ENCODE results near the gene SLF2. TPM values are rescaled to one million over a fixed set of nuclear protein-coding genes. Genes with fewer than 3 reads are reported as not detected.

Gene SLF2
- total and polyA plus RNA-seq, 9 of the 15 experiments (the other 6 are each of a cell fraction or from before 2014, with no cell fraction given): 1.7 to 18.4 (median 7.8) TPM

GRCh38 chr10:100963826-100964225 is 51.1 kb downstream of the SLF2 start:
- Histone ChIP-seq H3K36me3 (ENCODE audit: control insufficient read depth, insufficient read depth, low read length) (peaks cover 39% of the 10 kb centered on the region; the same call in 1 of the 3 replicates), H3K4me1 (replicated peaks in 1 of 2; ENCODE audit: control insufficient read depth in 2 of 2, insufficient read depth in 2 of 2, low read length in 2 of 2) (peaks cover 4 to 12% of the 10 kb centered on the region in 2 experiments), H3K27me3 (ENCODE audit: control insufficient read depth in 2 of 2, insufficient read depth in 2 of 2, low read length in 2 of 2) (no peaks in the 10 kb centered on the region), H3K9me3 (replicated peaks; ENCODE audit: control insufficient read depth, insufficient read depth, low read depth, low read length) (no peaks in the 10 kb centered on the region), H3K9me1 (ENCODE audit: control insufficient read depth, insufficient read depth, low read length) (no peaks in the 10 kb centered on the region), H3K79me2 (ENCODE audit: control insufficient read depth, insufficient read depth, low read length) (no peaks in the 10 kb centered on the region), H4K20me1 (replicated peaks; ENCODE audit: control insufficient read depth, insufficient read depth, low read length) (no peaks in the 10 kb centered on the region), H3K4me3 (no peak overlapping the region), H3K4me2 (ENCODE audit: insufficient read depth, low read length) (no peak overlapping the region), H3K27ac (ENCODE audit: extremely low read depth, low read depth, low read length) (no peak overlapping the region), H3K9ac (ENCODE audit: insufficient read depth in 1 of 2, low read depth in 2 of 2, low read length in 2 of 2) (no peak overlapping the region), H2AFZ (ENCODE audit: low read depth, low read length) (no peak overlapping the region)
- TF ChIP-seq SRSF7 (optimal IDR thresholded peaks at IDR 0.05; ENCODE audit: low read depth, low read length) (no peak), ZBTB11 (CRISPR knock-in tag; IDR thresholded peaks at IDR 0.05) (no peak), NFATC3 (IDR thresholded peaks at IDR 0.05) (no peak), RERE (CRISPR knock-in tag; IDR thresholded peaks at IDR 0.05; ENCODE audit: borderline replicate concordance) (no peak), STAT5B (CRISPR knock-in tag; IDR thresholded peaks at IDR 0.05) (no peak), HEY1 (CRISPR knock-in tag; IDR thresholded peaks at IDR 0.05; ENCODE audit: borderline replicate concordance) (no peak), SAFB (IDR thresholded peaks at IDR 0.05; ENCODE audit: borderline replicate concordance, low read depth, low read length) (no peak), SFPQ (IDR thresholded peaks at IDR 0.05; ENCODE audit: low read depth, low read length) (no peak), MCM5 (IDR thresholded peaks at IDR 0.05; ENCODE audit: low read depth) (no peak), RFX7 (CRISPR knock-in tag; IDR thresholded peaks at IDR 0.05) (no peak), RB1 (IDR thresholded peaks at IDR 0.05; ENCODE audit: low read depth) (no peak), SNRNP70 (optimal IDR thresholded peaks at IDR 0.05; ENCODE audit: low read depth, low read length) (no peak)
- intact Hi-C loops (cut with micrococcal nuclease): no loop called here
- no peak for FAIRE-seq
- DNase-seq (ENCODE audit: extremely low read depth in 1 of 4, low spot score in 3 of 4): no peak
- ChIA-PET POLR2A (no interaction called here), CTCF (ENCODE audit: low intra/inter-chr PET ratio) (no interaction called here)
- ATAC-seq: no peak
- in situ Hi-C loops (cut with MboI): no loop called here
- BruUV-seq (replicated peaks): no TSS peak
- WGBS (ENCODE audit: insufficient coverage, low coverage, missing lambda C conversion rate): 100% methylated on average over 1 of the region's 1 CpG
